HG03095 (cell line): Measurements from ENCODE around the gene TCEANC2.
"Not testable (repeated sequence)": the region's sequence is repeated elsewhere in the genome, so short reads cannot be mapped to it uniquely, and the experiment has no call there.

Source experiments
- ATAC-seq: cut with Tn5 transposase; IDR thresholded peaks from one replicate; pipeline ENCODE4 v1.9.1; 2021; ENCODE audit warnings: moderate library complexity; ENCODE audit not compliant: unreplicated experiment

TCEANC2 gene

GRCh38 chr1:54024811-54025210, 28.6 kb upstream of the TCEANC2 start:
- not testable (repeated sequence) for ATAC-seq

DNA sequence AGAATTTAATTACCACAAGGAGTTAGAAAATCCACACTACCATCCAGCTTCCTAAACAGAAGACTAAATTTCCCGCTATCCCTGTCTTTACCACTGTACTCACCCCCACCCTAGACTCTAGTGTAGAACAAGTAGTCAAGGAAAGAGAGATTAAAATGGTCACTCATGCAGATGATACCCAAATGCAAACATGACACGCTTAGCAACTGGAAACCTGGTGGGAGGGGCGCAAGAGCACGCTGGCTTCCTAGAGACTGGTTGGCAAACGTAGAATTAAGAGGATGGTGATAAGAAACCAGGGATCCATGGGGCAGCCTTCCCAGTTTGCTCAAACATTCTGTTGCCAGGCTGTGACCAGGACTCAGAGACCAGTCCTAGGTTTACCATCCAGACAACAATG, 25.6 kb upstream of the TCEANC2 start:
- ATAC-seq: no peak

DNA sequence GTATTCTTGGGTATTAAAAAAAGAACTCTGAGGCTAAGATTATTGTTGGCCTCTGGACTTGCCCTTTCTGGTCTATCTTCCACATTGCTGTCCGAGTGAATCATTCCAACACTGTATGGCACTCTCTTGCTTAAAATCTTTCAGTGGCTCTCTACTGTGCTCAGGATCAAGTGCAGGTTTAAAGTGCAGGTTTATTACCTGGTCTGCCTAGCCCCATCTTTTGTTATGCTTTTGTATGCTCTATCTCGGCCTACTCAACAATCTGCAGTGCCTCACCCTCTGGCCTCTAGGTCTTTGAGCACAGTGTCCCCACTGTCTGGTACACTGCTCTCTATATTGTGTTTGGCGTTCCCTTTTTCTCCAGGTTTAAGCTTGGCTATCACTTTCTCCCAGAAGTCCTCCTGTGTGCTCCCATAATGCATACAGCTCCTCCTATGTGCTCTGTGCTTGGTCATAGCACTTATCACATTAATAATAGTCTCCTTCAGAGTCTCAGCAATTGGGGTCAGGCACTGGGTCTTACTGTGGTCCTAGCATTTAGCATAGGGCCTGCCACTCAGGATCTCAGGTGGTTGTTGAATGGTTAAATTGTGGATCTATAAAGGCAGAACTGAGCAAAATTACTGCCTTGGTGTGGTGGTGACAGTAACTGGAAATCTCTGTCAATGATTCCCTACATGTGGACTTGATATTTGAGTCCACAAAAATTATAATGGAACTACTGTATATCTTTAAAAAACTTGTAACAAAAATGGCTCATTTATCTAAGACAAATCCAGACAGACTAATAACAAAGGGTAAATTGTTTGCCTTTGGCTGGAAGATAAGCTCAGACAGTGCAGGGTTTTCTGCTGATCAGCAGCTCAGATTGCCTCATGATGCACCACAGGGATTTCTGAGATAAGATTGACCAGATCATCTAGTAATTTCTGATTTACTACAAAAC, 24.8 kb upstream of the TCEANC2 start:
- no peak for ATAC-seq

GRCh38 chr1:54037476-54037875, 15.9 kb upstream of the TCEANC2 start:
- ATAC-seq: no peak

- no peak for ATAC-seq
These were observed 11.6 kb upstream of the TCEANC2 start for GRCh38 chr1:54041806-54042205.

GRCh38 chr1:54045496-54045895, 7.9 kb upstream of the TCEANC2 start:
- ATAC-seq: no peak

DNA sequence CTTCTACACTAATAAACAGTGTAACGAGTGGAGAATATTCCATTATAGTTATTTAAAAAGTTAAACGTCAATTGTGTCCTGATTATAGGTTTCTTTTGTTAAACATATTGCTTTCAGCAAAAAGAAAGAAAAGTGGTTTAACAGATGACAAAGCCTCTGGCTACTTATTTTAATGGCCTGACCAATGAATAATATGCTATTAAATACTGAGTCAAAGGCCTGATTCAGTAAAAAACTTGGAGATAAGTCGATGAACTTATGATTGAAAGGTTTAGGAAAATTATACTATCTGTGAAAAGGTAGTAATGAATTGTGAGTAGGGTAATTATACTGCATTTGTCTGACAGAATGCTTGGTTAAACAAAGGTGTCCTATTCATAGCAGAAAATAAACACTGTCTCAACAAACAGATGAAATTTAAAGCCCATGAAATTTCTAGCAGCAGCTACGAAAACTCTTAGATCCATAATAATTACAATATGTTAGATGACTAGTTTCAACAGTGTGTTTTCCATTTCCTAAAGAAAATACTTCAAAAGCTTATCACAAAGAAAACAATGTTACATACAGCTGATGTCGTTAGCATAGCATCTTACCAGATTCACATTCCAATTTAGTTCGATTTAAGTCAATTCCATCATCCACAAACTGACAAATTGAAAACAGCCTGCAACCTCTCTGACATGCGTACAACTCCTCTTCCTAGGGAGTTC, 6.6 kb upstream of the TCEANC2 start:
- no peak for ATAC-seq

GRCh38 chr1:54047384-54048305, 5.8 kb upstream of the TCEANC2 start:
- no peak for ATAC-seq

GRCh38 chr1:54050435-54050834, 3.0 kb upstream of the TCEANC2 start:
- ATAC-seq: not testable (repeated sequence)

DNA sequence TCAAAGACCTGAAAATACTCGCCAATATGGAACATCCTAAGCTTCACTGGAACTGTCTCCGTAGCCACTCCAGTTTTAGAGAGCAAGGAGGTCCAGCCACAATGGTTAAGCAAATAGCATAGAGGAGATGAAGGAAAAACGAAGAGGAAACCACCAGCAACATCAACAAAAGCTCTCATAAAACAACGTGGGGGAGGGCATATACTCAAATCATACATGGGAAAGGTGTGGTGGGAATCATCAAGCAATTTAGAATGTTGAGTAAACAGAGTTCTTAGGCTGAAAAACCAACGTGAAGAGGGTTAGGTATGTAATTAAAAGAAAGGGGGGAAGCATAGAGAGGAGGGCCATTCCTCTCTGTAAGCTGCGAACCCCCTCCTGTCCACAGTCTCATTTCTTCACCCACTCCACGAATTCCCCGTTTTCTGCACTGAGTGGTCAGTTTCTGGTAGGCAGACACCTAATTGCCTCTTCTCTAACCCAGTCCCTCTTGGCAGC, 1.4 kb upstream of the TCEANC2 start:
- no peak for ATAC-seq

GRCh38 chr1:54052431-54052933, 926 bp upstream of the TCEANC2 start:
- peak; percentile 12 for ATAC-seq

DNA sequence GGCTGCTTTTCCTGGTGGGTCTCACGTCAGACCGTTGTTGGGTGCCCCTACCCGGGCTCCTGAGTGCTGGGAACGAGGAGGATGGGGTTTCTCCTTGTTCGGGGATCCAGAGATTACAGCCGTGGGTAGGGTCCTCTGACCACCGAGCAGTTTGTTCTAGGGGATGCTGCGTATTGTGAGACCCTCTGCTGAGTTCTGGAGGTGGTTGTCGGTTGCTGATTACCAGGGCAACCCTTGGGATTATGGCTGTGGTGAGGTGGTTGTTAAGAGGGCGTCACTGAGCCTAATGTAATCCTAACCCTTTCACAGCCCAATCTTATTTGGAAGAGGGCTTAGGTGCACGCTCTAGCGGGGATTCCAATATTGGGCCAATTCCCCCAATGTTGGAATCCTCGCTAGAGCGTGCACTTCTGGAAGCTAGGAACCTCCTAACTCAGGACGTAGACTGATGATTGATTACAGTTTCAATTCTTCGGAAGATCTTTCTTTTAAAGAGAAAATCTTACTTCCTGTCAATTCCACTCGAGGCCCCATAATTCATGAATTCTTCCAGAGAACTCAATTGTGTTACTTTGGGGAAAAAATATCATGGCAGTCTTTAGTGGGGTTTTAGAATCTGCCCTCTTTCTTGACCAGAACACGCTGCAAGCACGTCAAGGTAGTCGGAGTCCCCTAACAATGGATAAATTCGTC, 483 bp downstream of the TCEANC2 start:
- ATAC-seq: no peak

GRCh38 chr1:54054438-54054749, 986 bp downstream of the TCEANC2 start:
- ATAC-seq: no peak

- ATAC-seq: no peak
These were observed 10.9 kb downstream of the TCEANC2 start for GRCh38 chr1:54064299-54064698.

DNA sequence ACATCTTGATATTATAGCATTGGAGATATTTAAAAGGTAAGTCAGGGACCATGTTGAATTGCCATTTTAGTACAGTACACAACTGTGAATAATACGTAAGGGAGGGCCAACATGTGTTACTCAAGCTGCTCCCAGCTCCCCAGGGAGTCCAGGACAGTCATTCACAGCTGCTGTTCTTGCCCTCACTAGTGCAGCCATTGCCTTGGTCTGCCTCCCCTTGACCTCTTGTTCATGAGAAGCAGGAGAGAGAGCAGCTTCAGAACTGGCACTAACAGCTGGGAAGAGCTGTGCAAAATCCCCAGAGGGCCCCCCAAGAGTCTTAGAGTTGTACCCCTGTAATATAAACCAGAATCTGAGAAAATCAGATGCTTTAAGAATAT, 16.4 kb downstream of the TCEANC2 start:
- peak; percentile 10 for ATAC-seq

DNA sequence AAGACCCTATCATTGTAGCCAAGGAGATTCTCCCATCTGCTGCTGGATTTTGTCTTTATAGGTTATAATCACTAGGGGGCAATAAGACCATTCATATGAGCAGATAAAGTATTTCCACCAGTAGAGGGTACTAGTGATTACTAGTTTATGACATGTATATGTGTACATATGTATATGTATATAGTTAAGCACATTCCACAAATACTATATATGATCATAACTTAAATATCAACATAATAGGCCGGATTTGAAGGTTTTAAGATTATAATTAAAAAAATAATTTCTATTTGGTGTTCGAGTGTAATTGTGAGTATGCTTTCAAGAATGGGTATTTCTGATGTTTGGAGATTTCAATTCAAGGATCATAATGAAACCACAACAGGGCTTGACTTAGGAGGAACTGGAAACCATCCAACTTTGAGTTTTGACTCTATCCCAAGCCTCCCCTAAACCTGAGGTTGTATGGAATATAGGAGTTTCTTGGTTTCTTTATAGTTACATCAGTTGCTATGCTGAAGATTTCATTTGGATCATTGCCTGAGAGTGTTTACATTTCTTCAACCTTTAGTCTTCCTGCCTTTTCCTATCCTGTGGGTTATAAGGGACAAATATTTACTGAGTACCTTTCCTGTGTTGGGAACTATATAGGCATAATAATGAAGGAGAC, 16.9 kb downstream of the TCEANC2 start:
- peak; percentile 66 for ATAC-seq

DNA sequence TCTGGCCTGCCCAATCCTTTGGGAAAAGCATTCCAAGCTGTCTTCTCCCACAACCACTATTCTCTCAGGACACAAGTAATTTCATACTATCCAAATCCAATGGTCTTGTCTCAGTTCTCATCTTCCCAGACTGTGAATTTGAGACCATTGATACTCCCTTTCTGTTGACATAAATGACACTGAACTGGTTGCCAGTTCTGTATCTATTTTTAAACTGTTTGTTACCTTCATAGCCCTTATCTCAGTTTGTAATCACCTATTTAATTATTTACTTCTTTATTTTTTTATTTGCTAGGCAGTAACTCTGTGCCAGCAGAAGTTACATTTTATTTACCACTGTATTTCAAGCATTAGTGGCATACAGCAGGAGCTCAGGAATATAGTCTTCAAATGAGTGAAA, 24.0 kb downstream of the TCEANC2 start:
- no peak for ATAC-seq

DNA sequence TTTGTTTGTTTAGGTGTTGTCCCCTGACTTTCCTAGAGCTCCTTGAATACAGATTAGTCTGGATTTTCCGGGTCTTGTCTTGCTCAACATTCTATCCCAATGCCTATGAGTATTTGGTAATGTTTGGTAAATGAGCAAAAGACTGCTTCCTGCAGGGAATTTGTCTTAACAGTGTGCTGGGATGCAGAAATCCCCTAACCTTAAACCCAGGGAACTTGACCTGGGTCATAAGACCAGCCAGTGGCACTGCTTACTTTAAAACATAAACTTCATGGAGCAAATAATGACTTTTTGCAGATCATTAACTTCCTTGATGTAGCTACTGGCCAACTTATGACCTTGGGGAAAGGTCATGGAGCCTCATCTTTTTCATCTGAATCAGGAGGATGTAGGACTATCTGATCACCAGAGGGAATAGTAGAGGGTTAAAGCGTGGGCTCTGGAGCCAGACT, 27.2 kb downstream of the TCEANC2 start:
- ATAC-seq: no peak
